HG02642 (cell line): Measurements from ENCODE around the gene SETBP1.

Source experiments
- ATAC-seq: cut with Tn5 transposase; IDR thresholded peaks from one replicate; pipeline ENCODE4 v1.9.1; 2021; ENCODE audit warnings: mild to moderate bottlenecking; ENCODE audit not compliant: unreplicated experiment, poor library complexity

The SETBP1 gene

GRCh38 chr18:44987371-44987770, 306.7 kb downstream of the SETBP1 start:
- no peak for ATAC-seq

GRCh38 chr18:44988821-44989587, 308.3 kb downstream of the SETBP1 start:
- ATAC-seq, result no peak

- peak; percentile 69 for ATAC-seq
Measured at GRCh38 chr18:44996261-44996660, 315.6 kb downstream of the SETBP1 start.

- no peak for ATAC-seq
Measured at GRCh38 chr18:44997174-44997573, 316.5 kb downstream of the SETBP1 start.

GRCh38 chr18:44998360-44998759, 317.7 kb downstream of the SETBP1 start:
- no peak for ATAC-seq

- no peak for ATAC-seq
Measured at GRCh38 chr18:45004546-45005080, 323.9 kb downstream of the SETBP1 start.

- ATAC-seq, result no peak
Measured at GRCh38 chr18:45006934-45007333, 326.2 kb downstream of the SETBP1 start.

- ATAC-seq, result no peak
Measured at GRCh38 chr18:45007531-45007930, 326.8 kb downstream of the SETBP1 start.

GRCh38 chr18:45008694-45009413, 328.2 kb downstream of the SETBP1 start:
- no peak for ATAC-seq

GRCh38 chr18:45009756-45010155, 329.1 kb downstream of the SETBP1 start:
- ATAC-seq, result no peak

- no peak for ATAC-seq
Measured at GRCh38 chr18:45012286-45012685, 331.6 kb downstream of the SETBP1 start.

- no peak for ATAC-seq
Measured at GRCh38 chr18:45014047-45014501, 333.4 kb downstream of the SETBP1 start.

- ATAC-seq, result no peak
Measured at GRCh38 chr18:45015788-45016128, 335.1 kb downstream of the SETBP1 start.

- no peak for ATAC-seq
Measured at GRCh38 chr18:45019469-45019868, 338.8 kb downstream of the SETBP1 start.

- ATAC-seq, result no peak
Measured at GRCh38 chr18:45023519-45023918, 342.8 kb downstream of the SETBP1 start.

- no peak for ATAC-seq
Measured at GRCh38 chr18:45024357-45025088, 343.8 kb downstream of the SETBP1 start.

- no peak for ATAC-seq
Measured at GRCh38 chr18:45025089-45025450, 344.4 kb downstream of the SETBP1 start.

GRCh38 chr18:45026162-45026561, 345.5 kb downstream of the SETBP1 start:
- no peak for ATAC-seq

- ATAC-seq, result no peak
Measured at GRCh38 chr18:45034179-45034578, 353.5 kb downstream of the SETBP1 start.

GRCh38 chr18:45037618-45038017, 356.9 kb downstream of the SETBP1 start:
- ATAC-seq, result no peak

- ATAC-seq, result no peak
Measured at GRCh38 chr18:45039376-45039775, 358.7 kb downstream of the SETBP1 start.
